22Rv1 (cell line): ENCODE measurements around the gene CACNA1F.

Source experiments
- H3K27ac ChIP-seq: fragments of 450-650 bp; 2 replicates; pipeline ENCODE4 v1.5.1; 2017
- ZFX ChIP-seq: fragments of 450-650 bp; IDR thresholded peaks from 2 replicates; pipeline ENCODE4 v1.6.1; 2017; ENCODE audit warnings: antibody characterized with exemption, borderline replicate concordance
- TF ChIP-seq, protein P1 (sequence below): fragments of 450-650 bp; IDR thresholded peaks from 2 replicates; pipeline ENCODE4 v1.5.1; 2017; ENCODE audit warnings: mild to moderate bottlenecking

The CACNA1F gene

DNA sequence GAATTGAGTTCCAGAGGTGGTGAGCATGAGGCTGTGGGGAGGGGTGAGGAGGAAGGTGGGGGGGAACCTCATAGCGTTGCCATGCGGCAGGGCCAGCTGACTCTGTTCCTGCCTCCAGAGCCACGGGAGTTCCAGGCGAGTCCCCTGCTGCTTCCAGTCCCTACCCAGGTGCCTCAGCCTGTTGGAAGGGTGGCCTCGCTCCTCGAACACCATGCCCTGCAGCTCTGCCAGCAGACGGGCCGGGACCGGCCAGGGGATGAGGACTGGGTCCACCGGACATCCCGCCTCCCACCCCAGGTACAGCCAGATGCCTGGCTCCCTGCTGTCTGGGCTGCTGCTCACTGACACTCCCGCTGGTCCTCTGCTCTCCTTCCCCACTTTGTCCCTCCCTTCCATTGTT lies 10.0 kb upstream of the CACNA1F start:
- TF ChIP-seq ZFX, result no peak
- TF ChIP-seq, protein P1, sequence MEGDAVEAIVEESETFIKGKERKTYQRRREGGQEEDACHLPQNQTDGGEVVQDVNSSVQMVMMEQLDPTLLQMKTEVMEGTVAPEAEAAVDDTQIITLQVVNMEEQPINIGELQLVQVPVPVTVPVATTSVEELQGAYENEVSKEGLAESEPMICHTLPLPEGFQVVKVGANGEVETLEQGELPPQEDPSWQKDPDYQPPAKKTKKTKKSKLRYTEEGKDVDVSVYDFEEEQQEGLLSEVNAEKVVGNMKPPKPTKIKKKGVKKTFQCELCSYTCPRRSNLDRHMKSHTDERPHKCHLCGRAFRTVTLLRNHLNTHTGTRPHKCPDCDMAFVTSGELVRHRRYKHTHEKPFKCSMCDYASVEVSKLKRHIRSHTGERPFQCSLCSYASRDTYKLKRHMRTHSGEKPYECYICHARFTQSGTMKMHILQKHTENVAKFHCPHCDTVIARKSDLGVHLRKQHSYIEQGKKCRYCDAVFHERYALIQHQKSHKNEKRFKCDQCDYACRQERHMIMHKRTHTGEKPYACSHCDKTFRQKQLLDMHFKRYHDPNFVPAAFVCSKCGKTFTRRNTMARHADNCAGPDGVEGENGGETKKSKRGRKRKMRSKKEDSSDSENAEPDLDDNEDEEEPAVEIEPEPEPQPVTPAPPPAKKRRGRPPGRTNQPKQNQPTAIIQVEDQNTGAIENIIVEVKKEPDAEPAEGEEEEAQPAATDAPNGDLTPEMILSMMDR, result no peak
- H3K27ac ChIP-seq, result no peak overlapping the region

DNA sequence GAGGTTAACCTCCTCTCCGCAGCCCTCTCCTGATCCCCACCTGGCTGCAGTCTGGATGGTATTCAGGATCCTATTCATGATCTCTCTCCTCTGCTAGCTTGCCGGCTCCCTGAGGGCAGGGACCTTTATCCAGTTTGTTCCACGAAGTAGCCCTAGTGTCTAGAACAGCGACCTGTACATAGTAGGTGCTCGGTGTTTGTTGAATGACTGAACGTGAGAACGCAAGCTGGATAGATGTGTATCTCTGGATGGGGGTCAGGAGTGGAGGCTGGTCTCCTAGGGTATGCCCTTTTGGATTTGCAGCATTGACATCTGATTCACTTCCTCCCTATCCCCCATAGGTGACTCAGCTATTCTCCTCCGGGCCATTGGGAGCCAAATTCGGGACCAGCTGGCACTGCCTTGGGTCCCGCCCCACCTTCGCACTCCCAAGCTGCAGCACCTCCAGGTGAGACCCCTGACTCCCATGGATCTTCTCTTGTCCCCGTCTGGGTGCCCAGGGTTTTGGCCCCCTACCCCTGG lies 9.5 kb upstream of the CACNA1F start:
- TF ChIP-seq, protein P1, result no peak
- no peak for TF ChIP-seq ZFX
- no peak overlapping the region for H3K27ac ChIP-seq

- TF ChIP-seq ZFX, result no peak
- TF ChIP-seq, protein P1, result no peak
- H3K27ac ChIP-seq, result no peak overlapping the region
These were observed 5.6 kb upstream of the CACNA1F start for GRCh38 chrX:49238735-49239134.

- H3K27ac ChIP-seq, result no peak overlapping the region
- no peak for TF ChIP-seq ZFX
- TF ChIP-seq, protein P1, result no peak
These were observed 3.9 kb upstream of the CACNA1F start for GRCh38 chrX:49237060-49237459.

DNA sequence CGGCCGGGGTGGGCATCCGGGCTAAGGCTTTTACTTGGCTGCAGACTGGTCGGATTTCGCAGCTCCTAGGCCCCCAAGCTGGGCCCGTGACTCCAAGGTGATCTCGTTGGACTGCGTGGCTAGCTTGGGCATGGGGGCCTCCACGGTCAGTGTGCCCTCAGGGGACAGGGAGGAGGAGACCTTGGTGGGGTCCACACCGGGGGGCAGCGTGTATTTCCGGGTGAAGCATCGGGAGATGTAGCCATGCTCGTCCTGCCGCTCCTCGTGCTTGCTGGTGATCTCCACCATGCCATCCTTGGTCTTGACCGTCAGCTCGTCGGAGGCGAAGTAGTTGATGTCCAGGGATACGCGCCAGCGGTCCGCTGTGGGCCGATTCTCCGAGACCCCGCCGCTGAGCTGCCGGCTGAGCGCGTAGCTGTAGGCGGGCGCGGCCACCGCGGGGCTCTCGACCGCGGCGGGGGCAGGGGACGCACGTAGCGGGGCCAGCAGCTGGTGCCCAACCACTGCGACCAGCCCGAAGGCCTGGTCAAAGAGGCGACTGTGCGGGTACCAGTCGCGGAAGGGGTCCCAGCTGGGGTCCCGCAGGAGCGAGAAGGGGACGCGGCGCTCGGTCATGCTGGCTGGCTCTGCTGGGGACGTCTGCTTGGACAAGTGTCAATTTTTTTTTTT lies 881 bp upstream of the CACNA1F start:
- no peak overlapping the region for H3K27ac ChIP-seq
- TF ChIP-seq ZFX, result no peak
- TF ChIP-seq, protein P1, result no peak

DNA sequence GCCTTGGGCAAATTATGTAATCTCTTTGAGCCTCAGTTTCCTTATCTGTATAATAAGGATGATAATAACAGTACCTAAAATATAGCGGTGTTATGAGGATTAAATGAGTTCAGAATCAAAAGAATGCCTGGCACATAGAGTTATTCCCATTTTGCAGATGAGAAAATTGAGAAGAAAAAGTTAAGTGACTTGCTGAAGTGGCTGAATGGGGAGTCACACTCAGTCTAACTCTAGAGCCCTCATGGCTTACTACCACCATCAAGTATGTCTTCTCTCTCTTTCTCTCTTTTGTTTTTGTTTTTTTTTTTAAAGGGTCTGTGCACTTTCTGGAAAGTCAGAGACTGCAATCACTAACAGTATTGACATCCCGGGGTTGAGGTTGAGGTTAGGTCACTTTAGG lies 615 bp downstream of the CACNA1F start:
- H3K27ac ChIP-seq, result no peak overlapping the region

More for the DNA sequence above, 615 bp downstream of the CACNA1F start:
- TF ChIP-seq ZFX, result no peak
- TF ChIP-seq, protein P1, result no peak
